ENCODE measurements around the gene KRT23. TPM values are rescaled to one million over a fixed set of nuclear protein-coding genes. Genes with fewer than 3 reads are reported as not detected.

The KRT23 gene
- polyA plus RNA-seq, 3 donors: 0.61 to 1.8 (median 0.89) TPM

DNA sequence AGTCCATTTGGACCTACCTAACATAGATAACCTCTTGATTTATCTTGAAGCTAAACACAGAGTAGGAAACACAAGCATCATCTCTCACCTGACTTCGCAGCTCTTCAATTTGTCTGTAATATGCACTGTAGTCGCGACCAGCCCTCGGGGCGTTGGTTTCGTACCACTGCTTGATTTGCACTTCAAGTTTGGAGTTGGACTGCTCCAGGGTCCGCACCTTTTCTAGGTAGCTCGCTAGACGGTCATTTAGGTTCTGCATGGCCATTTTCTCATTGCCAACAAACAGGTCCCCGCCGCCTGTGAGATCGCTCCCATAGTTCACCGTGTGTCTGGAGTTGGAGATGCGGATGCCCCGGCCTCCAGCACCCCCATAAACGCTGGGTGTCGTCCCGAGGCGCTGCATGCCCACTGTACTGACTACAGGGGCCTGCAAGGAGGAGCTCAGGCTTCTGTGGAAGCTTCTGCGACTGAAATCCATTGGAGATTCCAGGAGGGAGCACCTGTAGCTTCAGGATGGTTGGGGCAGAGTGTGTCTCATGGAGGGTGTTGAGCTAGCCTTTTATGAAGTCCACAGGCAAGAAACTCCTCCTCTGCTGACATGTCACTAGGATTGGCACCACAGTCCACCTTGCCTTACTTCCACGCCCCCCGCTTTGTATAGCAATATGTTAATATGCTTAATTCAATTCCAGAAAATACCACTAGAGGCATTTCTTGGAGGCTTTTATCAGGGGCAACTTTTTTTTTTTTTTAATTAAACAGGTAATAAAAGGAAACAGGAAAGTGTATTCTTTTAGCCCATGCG is 52.5 kb downstream of the KRT23 start, which contains the start of gene KRT20:
KRT20 (minus strand) TSS at position 535 of the 805 bp plus-strand sequence; CDS start at position 478, 57 bp downstream.
- H3K27ac ChIP-seq (ENCODE audit: low read depth, low read length): no peak within 1 kb of the TSS
- WGBS, 3 donors: 87 to 93% (median 91%) methylated on average over 23 of the region's 23 CpGs

DNA sequence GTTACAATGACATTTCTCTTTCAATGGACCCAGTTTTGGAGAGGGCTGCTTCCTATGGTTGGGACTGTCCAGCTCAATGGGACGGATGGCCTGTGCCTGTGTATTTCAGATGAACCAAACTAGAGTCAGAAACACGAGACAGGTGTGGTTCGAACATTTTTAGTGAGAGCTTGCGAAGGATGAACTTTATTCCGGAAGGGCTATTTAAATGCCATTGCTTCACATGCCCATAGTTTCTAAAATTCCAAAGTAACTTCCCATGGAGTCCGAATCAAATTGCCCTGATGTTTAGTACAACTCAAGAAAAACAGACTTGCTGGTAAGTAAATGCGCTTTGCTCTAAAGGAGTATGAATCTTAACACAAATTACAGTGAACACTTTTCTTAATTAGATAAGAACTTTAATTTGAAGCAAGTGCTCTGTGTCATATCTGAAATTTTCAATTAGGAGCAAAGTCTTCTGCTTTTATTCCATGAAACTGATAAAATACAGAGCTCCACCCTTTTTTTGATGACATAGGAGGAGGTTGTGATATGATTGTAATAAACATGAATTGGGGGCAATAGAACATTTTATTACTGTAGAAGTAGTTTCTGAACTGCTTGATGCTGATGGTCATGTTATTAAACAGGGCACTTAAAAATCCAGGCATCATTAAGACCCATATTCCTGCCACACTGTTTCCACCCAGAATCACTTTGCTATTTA is 53.7 kb downstream of the KRT23 start:
- WGBS, 3 donors: 87 to 96% (median 93%) methylated on average over 7 of the region's 7 CpGs

DNA sequence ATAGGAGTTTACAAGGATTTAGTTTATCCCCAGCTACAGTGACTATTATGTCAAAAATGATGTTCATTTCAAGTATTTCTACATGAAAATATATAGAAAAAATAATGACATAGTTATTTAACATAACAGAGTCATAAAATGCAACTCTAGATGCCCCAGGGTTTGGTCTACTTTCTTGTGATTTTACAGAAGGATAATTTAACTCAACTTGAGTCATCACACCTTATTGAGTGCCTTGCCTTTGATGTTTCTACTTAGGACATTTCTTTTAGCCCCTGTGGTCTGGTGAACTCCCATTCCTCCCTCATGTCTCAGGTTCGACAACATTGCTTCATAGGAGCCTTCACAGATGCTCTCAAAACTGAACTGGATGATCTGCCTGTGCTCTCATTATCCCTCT is 54.4 kb downstream of the KRT23 start:
- WGBS, 3 donors: 68 to 95% (median 93%) methylated on average over 1 of the region's 1 CpG

More for the DNA sequence above, 53.7 kb downstream of the KRT23 start:
- no peak overlapping the region for H3K27ac ChIP-seq (ENCODE audit: low read depth, low read length)

DNA sequence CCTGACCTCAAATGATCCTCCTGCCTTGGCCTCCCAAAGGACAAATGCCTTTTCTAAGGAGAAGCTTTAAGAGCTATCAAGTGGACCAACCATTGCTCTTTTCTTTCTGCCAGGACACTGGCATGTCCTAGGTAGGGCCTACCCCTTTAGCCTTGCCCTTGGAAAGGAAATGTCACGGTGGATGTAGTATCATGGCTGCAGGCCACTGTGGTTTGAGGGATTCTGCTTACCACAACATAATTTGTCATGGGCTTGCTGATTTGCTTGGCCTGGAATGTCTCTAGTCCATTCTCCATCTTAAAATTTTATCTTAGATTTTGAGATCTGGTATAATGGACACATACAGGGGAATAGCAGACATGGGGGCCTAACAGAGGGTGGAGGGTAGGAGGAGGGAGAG is 58.4 kb downstream of the KRT23 start:
- H3K27ac ChIP-seq (ENCODE audit: low read depth, low read length): no peak overlapping the region
- WGBS, 3 donors: 73 to 96% (median 91%) methylated on average over 1 of the region's 1 CpG

More for the DNA sequence above, 54.4 kb downstream of the KRT23 start:
- no peak overlapping the region for H3K27ac ChIP-seq (ENCODE audit: low read depth, low read length)

DNA sequence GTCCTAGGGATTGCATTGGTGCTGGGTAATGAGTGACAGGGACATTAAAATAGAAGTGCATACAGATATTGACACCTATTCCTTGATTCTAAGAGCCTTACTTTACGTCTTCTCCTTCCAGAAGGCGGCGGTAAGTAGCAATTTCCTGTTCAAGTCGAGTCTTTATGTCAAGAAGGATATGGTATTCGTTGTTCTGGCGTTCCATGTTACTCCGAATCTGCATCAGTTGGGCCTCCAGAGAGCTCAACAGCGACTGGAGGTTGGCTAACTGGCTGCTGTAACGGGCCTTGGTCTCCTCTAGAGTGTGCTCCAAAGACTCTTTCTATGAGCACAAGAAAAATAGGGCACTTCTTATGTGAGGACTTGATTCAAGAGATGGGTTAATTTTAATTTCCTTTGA is 59.4 kb downstream of the KRT23 start:
- 86 to 90% (median 88%) methylated on average over 9 of the region's 9 CpGs for WGBS, 3 donors
- no peak overlapping the region for H3K27ac ChIP-seq (ENCODE audit: low read depth, low read length)

DNA sequence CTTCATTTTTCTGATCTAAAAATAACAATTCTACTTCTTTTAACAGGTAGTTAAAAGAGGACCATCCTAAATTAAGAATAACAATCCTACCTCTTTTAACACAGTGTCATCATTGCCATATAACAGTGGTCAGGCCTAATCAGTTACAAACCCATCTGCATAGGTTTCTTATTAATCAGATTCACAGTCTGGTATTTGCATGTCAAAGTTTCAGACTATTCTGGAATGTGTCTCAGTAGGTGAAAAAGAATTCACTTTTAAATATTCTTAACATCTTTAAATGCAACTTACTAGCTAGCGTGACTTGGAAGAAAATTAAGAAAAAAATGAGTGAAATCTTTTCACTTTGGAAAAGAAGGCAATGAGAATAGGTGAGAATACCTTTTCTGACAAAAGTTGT is 63.6 kb downstream of the KRT23 start:
- 67 to 95% (median 94%) methylated on average over 1 of the region's 1 CpG for WGBS, 3 donors
- H3K27ac ChIP-seq (ENCODE audit: low read depth, low read length): no peak overlapping the region

DNA sequence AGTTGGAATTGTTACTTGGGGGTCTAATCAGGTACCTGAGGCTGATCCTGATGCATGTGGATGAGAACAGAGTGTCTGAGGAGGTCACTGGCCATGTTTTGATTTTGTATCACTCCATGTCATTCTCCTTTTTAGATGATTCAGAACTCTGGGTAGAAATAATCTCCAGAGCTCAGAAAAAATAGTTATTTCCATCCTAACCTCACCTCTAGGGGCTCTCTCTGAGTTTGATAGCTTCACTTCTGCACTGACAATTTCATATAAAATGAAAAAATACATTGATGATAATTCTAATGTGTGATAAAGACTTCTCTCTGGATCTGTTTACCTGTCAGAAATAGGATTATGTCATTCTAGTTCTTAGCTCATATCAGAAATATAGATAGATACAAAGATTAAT is 64.2 kb downstream of the KRT23 start:
- H3K27ac ChIP-seq (ENCODE audit: low read depth, low read length): no peak overlapping the region

Other genes starting within 250 kb of the KRT23 start
- under 1 TPM; 0.03 to 0.79 (median 0.22) TPM for gene KRT24, start 233.9 kb downstream of the KRT23 start, polyA plus RNA-seq
- gene KRT25, start 182.3 kb downstream of the KRT23 start, polyA plus RNA-seq: not detected
- gene KRT26, start 165.4 kb downstream of the KRT23 start, polyA plus RNA-seq: not detected
- gene KRT27, start 155.1 kb downstream of the KRT23 start, polyA plus RNA-seq: 1 to 10 TPM in 1 of 3 donors, under 1 TPM in 1, not detected in 1; 0.15 to 2.9 TPM
- gene KRT28, start 137.7 kb downstream of the KRT23 start, polyA plus RNA-seq: not detected
- gene KRT10, start 115.0 kb downstream of the KRT23 start, polyA plus RNA-seq: 10 to 100 TPM; 18.1 to 46.3 (median 35.0) TPM
- not detected for gene KRT12, start 70.4 kb downstream of the KRT23 start, polyA plus RNA-seq
- gene KRT20, start 52.4 kb downstream of the KRT23 start, polyA plus RNA-seq: 1 to 10 TPM in 1 of 3 donors, under 1 TPM in 2; 0.03 to 6.9 (median 0.22) TPM
- gene KRT39, start 29.3 kb upstream of the KRT23 start, polyA plus RNA-seq: under 1 TPM in 1 of 3 donors, not detected in 2; 0.06 TPM
- gene KRT40, start 46.7 kb upstream of the KRT23 start, polyA plus RNA-seq: under 1 TPM in 1 of 3 donors, not detected in 2; 0.15 TPM
- not detected for gene KRTAP3-3, start 56.5 kb upstream of the KRT23 start, polyA plus RNA-seq
- not detected for gene KRTAP3-2, start 62.3 kb upstream of the KRT23 start, polyA plus RNA-seq
- gene KRTAP3-1, start 71.5 kb upstream of the KRT23 start, polyA plus RNA-seq: not detected
- gene KRTAP1-5, start 89.6 kb upstream of the KRT23 start, polyA plus RNA-seq: under 1 TPM in 1 of 3 donors, not detected in 2; 0.07 TPM
- gene KRTAP1-4, start 92.5 kb upstream of the KRT23 start, polyA plus RNA-seq: not detected
- gene KRTAP1-3, start 97.2 kb upstream of the KRT23 start, polyA plus RNA-seq: not detected
- not detected for gene KRTAP1-1, start 103.8 kb upstream of the KRT23 start, polyA plus RNA-seq
- gene KRTAP2-1, start 109.7 kb upstream of the KRT23 start, polyA plus RNA-seq: not detected
- not detected for gene KRTAP2-2, start 117.6 kb upstream of the KRT23 start, polyA plus RNA-seq
- not detected for gene KRTAP2-3, start 122.5 kb upstream of the KRT23 start, polyA plus RNA-seq
- not detected for gene KRTAP2-4, start 128.2 kb upstream of the KRT23 start, polyA plus RNA-seq
- not detected for gene KRTAP4-7, start 146.5 kb upstream of the KRT23 start, polyA plus RNA-seq
- gene KRTAP4-8, start 160.5 kb upstream of the KRT23 start, polyA plus RNA-seq: not detected
- not detected for gene KRTAP4-16, start 164.6 kb upstream of the KRT23 start, polyA plus RNA-seq
- not detected for gene KRTAP4-9, start 167.7 kb upstream of the KRT23 start, polyA plus RNA-seq
- gene KRTAP4-11, start 180.7 kb upstream of the KRT23 start, polyA plus RNA-seq: not detected
- gene KRTAP4-12, start 186.5 kb upstream of the KRT23 start, polyA plus RNA-seq: not detected
- not detected for gene KRTAP4-6, start 202.9 kb upstream of the KRT23 start, polyA plus RNA-seq
- not detected for gene KRTAP4-5, start 212.2 kb upstream of the KRT23 start, polyA plus RNA-seq
- gene KRTAP4-4, start 223.1 kb upstream of the KRT23 start, polyA plus RNA-seq: not detected
- gene KRTAP4-3, start 230.6 kb upstream of the KRT23 start, polyA plus RNA-seq: not detected
- gene KRTAP4-2, start 240.6 kb upstream of the KRT23 start, polyA plus RNA-seq: not detected
- not detected for gene KRTAP4-1, start 247.3 kb upstream of the KRT23 start, polyA plus RNA-seq

All from adipose tissue (tissue), 3 donors.